ENCODE measurements around the gene SLC35C1. TPM values are rescaled to one million over a fixed set of nuclear protein-coding genes. Genes with fewer than 3 reads are reported as not detected.

The SLC35C1 gene
- total RNA-seq, 2 donors from 2014 or later, result 11.4 to 16.0 TPM

DNA sequence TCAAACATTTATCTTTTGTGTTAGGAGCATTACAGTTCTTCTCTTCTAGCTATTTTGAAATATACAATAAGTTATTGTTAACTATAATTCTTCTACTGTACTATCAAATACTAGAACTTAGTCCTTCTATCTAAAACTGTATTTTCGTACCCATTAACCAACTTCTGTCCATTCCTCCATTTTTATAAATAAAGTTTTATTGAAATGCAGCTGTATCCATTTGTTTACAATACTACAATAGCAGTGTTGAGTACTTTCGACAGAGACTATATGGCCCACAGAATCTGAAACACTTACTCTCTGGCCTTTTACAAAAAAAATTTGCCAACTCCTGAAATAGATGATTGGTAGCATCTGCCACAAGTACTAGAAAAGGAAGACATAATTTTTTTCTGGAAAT is 4.7 kb upstream of the SLC35C1 start:
- Mint-ChIP-seq H3K27ac (no peak overlapping the region), H3K9me3 (no peaks in the 10 kb centered on the region), H3K4me1 (no peaks in the 10 kb centered on the region), H3K4me3 (no peak overlapping the region), H3K36me3 (ENCODE audit: low read depth) (no peaks in the 10 kb centered on the region), H3K27me3 (ENCODE audit: insufficient read depth) (peaks cover 26% of the 10 kb centered on the region)
- H3K9ac ChIP-seq (ENCODE audit: extremely low read depth, low read length, poor library complexity, severe bottlenecking), result no peak overlapping the region
- peaks cover 22% of the 10 kb centered on the region for H3K27me3 ChIP-seq (ENCODE audit: control insufficient read depth, insufficient read depth, low read length, poor library complexity, severe bottlenecking)
- H3K27ac ChIP-seq (ENCODE audit: low read depth, low read length), result no peak overlapping the region
- H3K4me1 ChIP-seq (ENCODE audit: control insufficient read depth, insufficient read depth, low read length), result no peaks in the 10 kb centered on the region
- no peak for DNase-seq
- H3K9me3 ChIP-seq (ENCODE audit: control insufficient read depth, low read length), result no peaks in the 10 kb centered on the region
- H3K36me3 ChIP-seq (ENCODE audit: control insufficient read depth, insufficient read depth, low read length), result no peaks in the 10 kb centered on the region
- TF ChIP-seq CTCF (conservative IDR thresholded peaks at IDR 0.05), result no peak
- 84% methylated on average over 2 of the region's 2 CpGs; no CpG with 5 or more reads in 1 of the 2 experiments for WGBS, 2 experiments (ENCODE audit: insufficient coverage in 1 of 2, insufficient read length in 1 of 2)
- no peak overlapping the region for H3K4me3 ChIP-seq (ENCODE audit: low read length)

GRCh38 chr11:45801723-45802315 is 3.1 kb upstream of the SLC35C1 start:
- no peak for DNase-seq
- Mint-ChIP-seq H3K4me1 (peaks cover 8% of the 10 kb centered on the region), H3K4me3 (no peak overlapping the region)

GRCh38 chr11:45802531-45803317 is 2.2 kb upstream of the SLC35C1 start:
- Mint-ChIP-seq H3K4me3 (no peak overlapping the region), H3K36me3 (ENCODE audit: low read depth) (no peaks in the 10 kb centered on the region), H3K27ac (no peak overlapping the region), H3K27me3 (ENCODE audit: insufficient read depth) (peaks cover 23% of the 10 kb centered on the region), H3K9me3 (no peaks in the 10 kb centered on the region), H3K4me1 (peaks cover 14% of the 10 kb centered on the region)
- peaks cover 22% of the 10 kb centered on the region for H3K27me3 ChIP-seq (ENCODE audit: control insufficient read depth, insufficient read depth, low read length, poor library complexity, severe bottlenecking)
- H3K9ac ChIP-seq (ENCODE audit: extremely low read depth, low read length, poor library complexity, severe bottlenecking), result no peak overlapping the region
- H3K9me3 ChIP-seq (ENCODE audit: control insufficient read depth, low read length), result no peaks in the 10 kb centered on the region
- no peaks in the 10 kb centered on the region for H3K36me3 ChIP-seq (ENCODE audit: control insufficient read depth, insufficient read depth, low read length)
- 91 to 94% methylated on average over 4 to 10 of the region's 10 CpGs for WGBS, 2 experiments (ENCODE audit: insufficient coverage in 1 of 2, insufficient read length in 1 of 2)
- TF ChIP-seq CTCF (conservative IDR thresholded peaks at IDR 0.05), result no peak
- peaks cover 5% of the 10 kb centered on the region for H3K4me1 ChIP-seq (ENCODE audit: control insufficient read depth, insufficient read depth, low read length)
- H3K27ac ChIP-seq (ENCODE audit: low read depth, low read length), result no peak overlapping the region
- DNase-seq, result no peak
- H3K4me3 ChIP-seq (ENCODE audit: low read length), result no peak overlapping the region

More at GRCh38 chr11:45801723-45802315, 3.1 kb upstream of the SLC35C1 start:
- Histone ChIP-seq H3K9ac (ENCODE audit: extremely low read depth, low read length, poor library complexity, severe bottlenecking) (no peak overlapping the region), H3K27me3 (ENCODE audit: control insufficient read depth, insufficient read depth, low read length, poor library complexity, severe bottlenecking) (peaks cover 22% of the 10 kb centered on the region), H3K4me1 (ENCODE audit: control insufficient read depth, insufficient read depth, low read length) (peaks cover under 1% of the 10 kb centered on the region), H3K27ac (ENCODE audit: low read depth, low read length) (no peak overlapping the region), H3K36me3 (ENCODE audit: control insufficient read depth, insufficient read depth, low read length) (no peaks in the 10 kb centered on the region), H3K4me3 (ENCODE audit: low read length) (no peak overlapping the region), H3K9me3 (ENCODE audit: control insufficient read depth, low read length) (no peaks in the 10 kb centered on the region)
- 82 to 100% methylated on average over 1 to 2 of the region's 2 CpGs for WGBS, 2 experiments (ENCODE audit: insufficient coverage in 1 of 2, insufficient read length in 1 of 2)
- H3K27ac Mint-ChIP-seq, result no peak overlapping the region
- no peaks in the 10 kb centered on the region for H3K36me3 Mint-ChIP-seq (ENCODE audit: low read depth)
- H3K27me3 Mint-ChIP-seq (ENCODE audit: insufficient read depth), result peaks cover 26% of the 10 kb centered on the region
- no peak for TF ChIP-seq CTCF (conservative IDR thresholded peaks at IDR 0.05)
- no peaks in the 10 kb centered on the region for H3K9me3 Mint-ChIP-seq

Measured in endodermal cell (in vitro differentiated cells).